Measurements from ENCODE around the gene TTC3.
"Not testable (repeated sequence)": the region's sequence is repeated elsewhere in the genome, so short reads cannot be mapped to it uniquely, and the experiment has no call there.

Gene TTC3

GRCh38 chr21:37044643-37045042, 28.4 kb upstream of the TTC3 start:
- no peak for DNase-seq (ENCODE audit: low spot score)
- TF ChIP-seq CTCF (IDR thresholded peaks at IDR 0.05; ENCODE audit: borderline replicate concordance, control extremely low read depth, extremely low read depth, insufficient read depth, missing control alignments), result no peak
- in situ Hi-C loops (cut with MboI; ENCODE audit: low sequenced_read_pairs, unreplicated experiment), result no loop called here

GRCh38 chr21:37045149-37045548, 27.9 kb upstream of the TTC3 start:
- in situ Hi-C loops (cut with MboI; ENCODE audit: low sequenced_read_pairs, unreplicated experiment), result no loop called here

GRCh38 chr21:37045556-37045955, 27.5 kb upstream of the TTC3 start:
- in situ Hi-C loops (cut with MboI; ENCODE audit: low sequenced_read_pairs, unreplicated experiment), result no loop called here
- no peak for DNase-seq (ENCODE audit: low spot score)
- no peak for TF ChIP-seq CTCF (IDR thresholded peaks at IDR 0.05; ENCODE audit: borderline replicate concordance, control extremely low read depth, extremely low read depth, insufficient read depth, missing control alignments)

More at GRCh38 chr21:37045149-37045548, 27.9 kb upstream of the TTC3 start:
- no peak for DNase-seq (ENCODE audit: low spot score)
- TF ChIP-seq CTCF (IDR thresholded peaks at IDR 0.05; ENCODE audit: borderline replicate concordance, control extremely low read depth, extremely low read depth, insufficient read depth, missing control alignments), result no peak

GRCh38 chr21:37047079-37047478, 26.0 kb upstream of the TTC3 start:
- DNase-seq (ENCODE audit: low spot score), result no peak
- TF ChIP-seq CTCF (IDR thresholded peaks at IDR 0.05; ENCODE audit: borderline replicate concordance, control extremely low read depth, extremely low read depth, insufficient read depth, missing control alignments), result no peak
- in situ Hi-C loops (cut with MboI; ENCODE audit: low sequenced_read_pairs, unreplicated experiment), result no loop called here

GRCh38 chr21:37049741-37050140, 23.3 kb upstream of the TTC3 start:
- DNase-seq (ENCODE audit: low spot score); in situ Hi-C loops (cut with MboI; ENCODE audit: low sequenced_read_pairs, unreplicated experiment): not testable (repeated sequence)

- TF ChIP-seq CTCF (IDR thresholded peaks at IDR 0.05; ENCODE audit: borderline replicate concordance, control extremely low read depth, extremely low read depth, insufficient read depth, missing control alignments), result no peak
- in situ Hi-C loops (cut with MboI; ENCODE audit: low sequenced_read_pairs, unreplicated experiment), result no loop called here
- DNase-seq (ENCODE audit: low spot score), result no peak
Measured at GRCh38 chr21:37055271-37055855, 17.7 kb upstream of the TTC3 start.

- no peak for TF ChIP-seq CTCF (IDR thresholded peaks at IDR 0.05; ENCODE audit: borderline replicate concordance, control extremely low read depth, extremely low read depth, insufficient read depth, missing control alignments)
- no peak for DNase-seq (ENCODE audit: low spot score)
- in situ Hi-C loops (cut with MboI; ENCODE audit: low sequenced_read_pairs, unreplicated experiment), result no loop called here
Measured at GRCh38 chr21:37057614-37058013, 15.4 kb upstream of the TTC3 start.
